Nasal cavity respiratory epithelium epithelial cell of viscerocranial mucosa (primary cell): ENCODE measurements around the gene ARL8A. TPM values are rescaled to one million over a fixed set of nuclear protein-coding genes. Genes with fewer than 3 reads are reported as not detected.

ENCODE experiments used
- total RNA-seq: library from RNA; depleted of rRNA; stranded (reverse); fragments of >200 nt; gene quantifications from 2 replicates; pipeline ENCODE4 v1.2.3, GENCODE V29; 2014

Gene ARL8A
- total RNA-seq: 29.4 and 45.3 TPM in 2 replicates

DNA sequence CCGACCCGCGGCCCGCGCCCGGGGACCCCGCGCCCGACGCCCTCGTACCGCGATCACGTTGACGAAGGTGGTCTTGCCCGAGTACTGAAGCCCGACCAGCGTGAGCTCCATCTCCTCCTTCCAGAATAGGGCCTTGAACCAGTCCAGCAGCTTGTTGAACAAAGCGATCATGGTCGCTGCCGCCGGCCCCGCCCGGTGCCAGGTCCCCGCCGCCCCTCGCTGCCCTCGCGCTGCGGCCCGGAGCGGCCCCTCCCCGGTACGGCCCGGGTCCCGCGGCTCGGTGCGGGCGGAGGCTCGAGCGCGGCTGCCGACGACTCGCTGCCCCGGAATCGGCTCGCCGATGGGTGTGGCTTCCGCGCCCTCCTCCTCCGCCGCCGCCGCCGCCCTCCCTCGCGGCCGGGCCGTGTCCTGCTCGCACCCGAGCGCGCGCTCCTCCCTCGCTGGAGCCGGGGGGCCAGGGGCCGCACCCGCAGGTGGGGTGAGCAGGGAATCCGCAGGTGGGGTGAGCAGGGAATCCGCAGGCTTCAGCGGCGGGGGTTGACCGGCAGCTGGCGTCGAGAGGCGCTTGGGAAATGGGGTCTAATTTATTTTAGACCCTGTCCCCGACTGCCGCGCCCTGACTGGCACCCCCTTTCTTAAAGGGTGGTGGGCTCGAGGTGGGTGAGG is at the start of gene ARL8A:
ARL8A (minus strand) TSS at position 336 of the 666 bp plus-strand sequence; CDS start at position 171, 165 bp downstream.

DNA sequence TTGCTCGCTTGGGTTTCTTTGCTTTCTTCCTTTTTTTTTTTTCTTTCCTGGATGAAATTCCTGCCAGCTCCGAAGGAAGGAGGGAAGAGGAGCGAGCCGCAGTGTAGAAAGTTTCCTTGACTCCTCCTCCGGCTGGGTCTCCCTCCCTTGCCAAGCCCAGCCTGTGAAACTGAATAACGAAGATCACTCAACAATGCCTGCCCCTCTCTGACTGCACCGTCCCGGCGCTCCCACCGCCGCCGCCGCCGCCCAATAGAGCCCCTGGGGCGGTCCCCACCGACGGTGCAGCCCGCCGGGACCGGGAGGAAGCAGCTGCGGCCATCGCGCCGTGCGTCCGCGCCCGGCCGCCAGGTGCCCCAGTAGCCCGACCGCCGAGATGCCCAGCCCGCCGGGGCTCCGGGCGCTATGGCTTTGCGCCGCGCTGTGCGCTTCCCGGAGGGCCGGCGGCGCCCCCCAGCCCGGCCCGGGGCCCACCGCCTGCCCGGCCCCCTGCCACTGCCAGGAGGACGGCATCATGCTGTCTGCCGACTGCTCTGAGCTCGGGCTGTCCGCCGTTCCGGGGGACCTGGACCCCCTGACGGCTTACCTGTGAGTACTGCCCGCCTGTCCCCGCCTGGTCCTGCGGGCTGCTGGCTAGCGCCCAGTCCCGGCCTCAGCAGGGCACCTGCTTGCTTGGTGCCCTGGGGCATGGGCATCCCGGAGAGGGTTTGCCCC is 49.2 kb upstream of the ARL8A start, which contains the start of gene LGR6:
LGR6 (plus strand) TSS at position 186 of the 714 bp plus-strand sequence; CDS start at position 377, 191 bp downstream.

DNA sequence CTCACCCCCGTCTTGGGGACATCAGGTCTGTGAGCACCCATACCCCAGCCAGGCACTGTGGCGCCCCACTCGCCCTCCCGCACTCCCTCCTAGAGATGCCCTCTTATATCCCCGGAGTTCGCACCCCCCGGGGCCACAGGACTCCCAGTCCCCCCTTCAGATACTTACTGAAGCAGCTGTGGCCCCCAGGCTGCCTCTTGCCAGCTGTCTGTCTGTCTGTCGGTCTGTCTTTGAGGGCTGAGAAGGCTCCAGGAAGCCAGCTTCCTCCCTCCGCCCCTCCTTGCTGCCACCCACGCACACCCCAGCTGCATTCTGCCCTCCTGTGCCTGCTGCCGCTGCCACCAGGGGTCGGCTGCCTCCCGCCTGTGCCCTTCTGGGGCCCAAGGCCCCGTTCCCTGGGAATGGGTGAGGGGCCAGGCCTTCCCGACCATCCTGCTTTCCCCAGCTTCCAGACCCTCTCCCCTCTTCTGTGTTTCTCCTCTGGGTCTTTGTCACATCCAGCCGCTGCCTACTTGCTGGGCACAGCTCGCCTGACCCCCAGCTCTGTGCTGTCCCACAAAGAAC is 15.9 kb upstream of the ARL8A start, which contains the start of gene PTPN7:
PTPN7 (minus strand) TSS at position 226 of the 564 bp plus-strand sequence. CDS start 1,200 bp downstream, outside the sequence.

DNA sequence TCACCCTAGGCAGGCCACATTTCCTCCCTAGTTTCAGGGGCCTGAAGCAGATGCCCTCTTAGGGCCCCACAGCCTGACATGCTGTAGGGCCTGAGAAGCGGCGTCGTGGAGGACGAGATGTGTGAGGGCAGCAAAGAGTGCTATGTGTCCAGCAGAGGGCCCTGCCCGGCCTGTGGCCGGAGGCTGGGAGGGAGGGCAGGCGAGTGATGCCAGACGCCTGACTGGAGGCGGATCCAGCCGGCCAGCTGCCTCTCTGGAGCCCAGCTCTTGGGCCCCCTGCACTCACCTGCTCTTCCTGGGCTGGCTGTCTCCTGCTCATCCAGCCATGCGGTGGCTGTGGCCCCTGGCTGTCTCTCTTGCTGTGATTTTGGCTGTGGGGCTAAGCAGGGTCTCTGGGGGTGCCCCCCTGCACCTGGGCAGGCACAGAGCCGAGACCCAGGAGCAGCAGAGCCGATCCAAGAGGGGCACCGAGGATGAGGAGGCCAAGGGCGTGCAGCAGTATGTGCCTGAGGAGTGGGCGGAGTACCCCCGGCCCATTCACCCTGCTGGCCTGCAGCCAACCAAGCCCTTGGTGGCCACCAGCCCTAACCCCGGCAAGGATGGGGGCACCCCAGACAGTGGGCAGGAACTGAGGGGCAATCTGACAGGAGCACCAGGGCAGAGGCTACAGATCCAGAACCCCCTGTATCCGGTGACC is 21.8 kb downstream of the ARL8A start, which contains the start of gene GPR37L1:
GPR37L1 (plus strand) TSS at position 279 of the 697 bp plus-strand sequence; CDS start at position 326, 47 bp downstream.

Other genes with a start within 250 kb of the ARL8A start
- 0.21 TPM in 1 of 2 replicates, not detected in the other for gene LMOD1, start 198.2 kb downstream of the ARL8A start, total RNA-seq
- 39.9 and 72.1 TPM in 2 replicates for gene TIMM17A, start 189.2 kb downstream of the ARL8A start, total RNA-seq
- gene RNPEP, start 162.1 kb downstream of the ARL8A start, total RNA-seq: 39.6 and 65.1 TPM in 2 replicates
- gene ELF3, start 134.2 kb downstream of the ARL8A start, total RNA-seq: 23.2 and 49.3 TPM in 2 replicates
- gene GPR37L1, start 21.8 kb downstream of the ARL8A start, total RNA-seq: not detected in 2 replicates
- gene PTPN7, start 15.9 kb upstream of the ARL8A start, total RNA-seq: not detected in 2 replicates
- under 0.01 TPM in 1 of 2 replicates, not detected in the other for gene LGR6, start 49.1 kb upstream of the ARL8A start, total RNA-seq
- gene UBE2T, start 197.2 kb upstream of the ARL8A start, total RNA-seq: 4.3 and 7.2 TPM in 2 replicates
- 5.5 and 25.1 TPM in 2 replicates for gene PPP1R12B, start 204.0 kb upstream of the ARL8A start, total RNA-seq